ENCODE data around the gene SRD5A2.

- TF ChIP-seq, protein P1, sequence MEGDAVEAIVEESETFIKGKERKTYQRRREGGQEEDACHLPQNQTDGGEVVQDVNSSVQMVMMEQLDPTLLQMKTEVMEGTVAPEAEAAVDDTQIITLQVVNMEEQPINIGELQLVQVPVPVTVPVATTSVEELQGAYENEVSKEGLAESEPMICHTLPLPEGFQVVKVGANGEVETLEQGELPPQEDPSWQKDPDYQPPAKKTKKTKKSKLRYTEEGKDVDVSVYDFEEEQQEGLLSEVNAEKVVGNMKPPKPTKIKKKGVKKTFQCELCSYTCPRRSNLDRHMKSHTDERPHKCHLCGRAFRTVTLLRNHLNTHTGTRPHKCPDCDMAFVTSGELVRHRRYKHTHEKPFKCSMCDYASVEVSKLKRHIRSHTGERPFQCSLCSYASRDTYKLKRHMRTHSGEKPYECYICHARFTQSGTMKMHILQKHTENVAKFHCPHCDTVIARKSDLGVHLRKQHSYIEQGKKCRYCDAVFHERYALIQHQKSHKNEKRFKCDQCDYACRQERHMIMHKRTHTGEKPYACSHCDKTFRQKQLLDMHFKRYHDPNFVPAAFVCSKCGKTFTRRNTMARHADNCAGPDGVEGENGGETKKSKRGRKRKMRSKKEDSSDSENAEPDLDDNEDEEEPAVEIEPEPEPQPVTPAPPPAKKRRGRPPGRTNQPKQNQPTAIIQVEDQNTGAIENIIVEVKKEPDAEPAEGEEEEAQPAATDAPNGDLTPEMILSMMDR (IDR thresholded peaks at IDR 0.05): no peak
- TF ChIP-seq POLR2A (IDR thresholded peaks at IDR 0.05): no peak
Observed at GRCh38 chr2:31606509-31606908, 25.8 kb upstream of the SRD5A2 start.
